ENCODE results near the gene LRIT2.
"Not testable (repeated sequence)": the region's sequence is repeated elsewhere in the genome, so short reads cannot be mapped to it uniquely, and the experiment has no call there.

- TF ChIP-seq, protein P1, sequence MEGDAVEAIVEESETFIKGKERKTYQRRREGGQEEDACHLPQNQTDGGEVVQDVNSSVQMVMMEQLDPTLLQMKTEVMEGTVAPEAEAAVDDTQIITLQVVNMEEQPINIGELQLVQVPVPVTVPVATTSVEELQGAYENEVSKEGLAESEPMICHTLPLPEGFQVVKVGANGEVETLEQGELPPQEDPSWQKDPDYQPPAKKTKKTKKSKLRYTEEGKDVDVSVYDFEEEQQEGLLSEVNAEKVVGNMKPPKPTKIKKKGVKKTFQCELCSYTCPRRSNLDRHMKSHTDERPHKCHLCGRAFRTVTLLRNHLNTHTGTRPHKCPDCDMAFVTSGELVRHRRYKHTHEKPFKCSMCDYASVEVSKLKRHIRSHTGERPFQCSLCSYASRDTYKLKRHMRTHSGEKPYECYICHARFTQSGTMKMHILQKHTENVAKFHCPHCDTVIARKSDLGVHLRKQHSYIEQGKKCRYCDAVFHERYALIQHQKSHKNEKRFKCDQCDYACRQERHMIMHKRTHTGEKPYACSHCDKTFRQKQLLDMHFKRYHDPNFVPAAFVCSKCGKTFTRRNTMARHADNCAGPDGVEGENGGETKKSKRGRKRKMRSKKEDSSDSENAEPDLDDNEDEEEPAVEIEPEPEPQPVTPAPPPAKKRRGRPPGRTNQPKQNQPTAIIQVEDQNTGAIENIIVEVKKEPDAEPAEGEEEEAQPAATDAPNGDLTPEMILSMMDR (IDR thresholded peaks at IDR 0.05; ENCODE audit: low read depth, low read length): not testable (repeated sequence)
- TF ChIP-seq EZH2phosphoT487 (IDR thresholded peaks at IDR 0.05; ENCODE audit: low read depth): not testable (repeated sequence)
These were observed 53.5 kb downstream of the LRIT2 start for GRCh38 chr10:84171700-84172466.

Data from OCI-LY3 (cell line).